Epithelial cell of proximal tubule (primary cell): Measurements from ENCODE around the gene NTN1. TPM values are rescaled to one million over a fixed set of nuclear protein-coding genes. Genes with fewer than 3 reads are reported as not detected.

ENCODE experiments used
- DNase-seq: peaks from one replicate; pipeline ENCODE4 v3.0.0-alpha.2; 2011; ENCODE audit warnings: low read depth
- H3K4me3 ChIP-seq: 2 replicates; pipeline ENCODE4 v1.5.1; 2011; ENCODE audit warnings: low read depth, mild to moderate bottlenecking, low read length
- CTCF ChIP-seq: conservative IDR thresholded peaks from 2 replicates; pipeline ENCODE4 v1.5.1; 2012; ENCODE audit warnings: low read depth, mild to moderate bottlenecking, low read length
- total RNA-seq: library from RNA; depleted of rRNA; stranded (reverse); fragments of >200 nt; gene quantifications from 2 replicates; pipeline ENCODE4 v1.2.3, GENCODE V29; 2015

The NTN1 gene
- total RNA-seq, 1 donor from 2014 or later: 1.3 TPM

- H3K4me3 ChIP-seq: no peak overlapping the region
- TF ChIP-seq CTCF: no peak
- no peak for DNase-seq
These were observed 188.0 kb downstream of the NTN1 start for GRCh38 chr17:9209347-9209746.

GRCh38 chr17:9209781-9210370, 188.6 kb downstream of the NTN1 start:
- no peak overlapping the region for H3K4me3 ChIP-seq
- TF ChIP-seq CTCF: no peak
- no peak for DNase-seq

GRCh38 chr17:9211133-9211765, 189.9 kb downstream of the NTN1 start:
- no peak for TF ChIP-seq CTCF
- no peak overlapping the region for H3K4me3 ChIP-seq
- no peak for DNase-seq

GRCh38 chr17:9212376-9213302, 191.3 kb downstream of the NTN1 start:
- DNase-seq: no peak
- no peak for TF ChIP-seq CTCF
- no peak overlapping the region for H3K4me3 ChIP-seq

- no peak for DNase-seq
- TF ChIP-seq CTCF: no peak
- H3K4me3 ChIP-seq: no peak overlapping the region
These were observed 192.0 kb downstream of the NTN1 start for GRCh38 chr17:9213303-9213640.

- TF ChIP-seq CTCF: no peak
- H3K4me3 ChIP-seq: no peak overlapping the region
- DNase-seq: no peak
These were observed 194.2 kb downstream of the NTN1 start for GRCh38 chr17:9215465-9215864.
